ENCODE data around the gene QSOX2.

QSOX2 gene

DNA sequence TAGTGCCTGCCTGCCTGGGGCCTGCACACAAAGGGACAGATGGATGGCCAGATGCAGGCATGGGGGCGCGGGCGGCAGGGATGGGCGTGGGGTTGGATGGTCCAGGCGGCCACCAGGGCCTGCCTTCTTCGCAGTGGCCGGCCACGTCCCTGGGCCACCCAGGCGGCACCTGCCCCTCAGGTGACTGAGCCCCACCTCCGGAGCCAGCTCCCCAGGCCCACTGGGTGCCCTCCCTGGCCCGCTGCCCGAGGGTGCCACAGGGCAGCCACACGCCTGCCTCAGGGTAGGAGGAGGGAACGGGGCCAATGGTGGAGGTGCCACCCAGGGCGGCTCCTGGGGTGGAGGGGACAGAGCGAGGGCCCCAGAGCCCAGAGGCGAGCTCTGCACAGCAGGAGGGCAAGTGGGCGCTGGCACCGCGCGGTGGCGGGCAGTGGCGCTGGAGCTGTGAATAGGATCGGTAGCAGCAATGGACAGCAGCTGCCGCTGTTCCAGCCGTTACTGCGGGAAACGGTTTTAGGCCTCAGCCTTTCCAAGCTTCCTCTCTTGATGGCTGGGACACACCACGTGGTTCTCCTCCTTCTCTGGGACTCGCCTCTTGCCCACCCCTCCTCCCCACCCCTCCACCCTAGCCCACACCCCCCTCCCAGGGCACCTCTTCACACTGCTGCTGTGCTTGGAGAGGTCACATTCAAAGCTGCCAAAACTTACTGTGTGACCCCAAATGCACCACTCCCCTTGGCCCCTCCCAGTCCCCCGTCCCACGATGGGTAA is 59.8 kb downstream of the QSOX2 start:
- no peak for DNase-seq (ENCODE audit: low read depth, low spot score)
- H3K4me3 ChIP-seq (ENCODE audit: low read length): no peak overlapping the region

GRCh38 chr9:136185066-136185465 is 60.5 kb downstream of the QSOX2 start:
- no peak overlapping the region for H3K4me3 ChIP-seq (ENCODE audit: low read length)
- no peak for DNase-seq (ENCODE audit: low read depth, low spot score)

GRCh38 chr9:136182850-136183422 is 62.7 kb downstream of the QSOX2 start:
- no peak for DNase-seq (ENCODE audit: low read depth, low spot score)
- no peak overlapping the region for H3K4me3 ChIP-seq (ENCODE audit: low read length)

- H3K4me3 ChIP-seq (ENCODE audit: low read length): no peak overlapping the region
- DNase-seq (ENCODE audit: low read depth, low spot score): no peak
Observed at GRCh38 chr9:136182420-136182787, 63.2 kb downstream of the QSOX2 start.

GRCh38 chr9:136181784-136182419 is 63.7 kb downstream of the QSOX2 start:
- H3K4me3 ChIP-seq (ENCODE audit: low read length): no peak overlapping the region
- no peak for DNase-seq (ENCODE audit: low read depth, low spot score)

- no peak overlapping the region for H3K4me3 ChIP-seq (ENCODE audit: low read length)
- no peak for DNase-seq (ENCODE audit: low read depth, low spot score)
Observed at GRCh38 chr9:136180586-136180985, 65.0 kb downstream of the QSOX2 start.

DNA sequence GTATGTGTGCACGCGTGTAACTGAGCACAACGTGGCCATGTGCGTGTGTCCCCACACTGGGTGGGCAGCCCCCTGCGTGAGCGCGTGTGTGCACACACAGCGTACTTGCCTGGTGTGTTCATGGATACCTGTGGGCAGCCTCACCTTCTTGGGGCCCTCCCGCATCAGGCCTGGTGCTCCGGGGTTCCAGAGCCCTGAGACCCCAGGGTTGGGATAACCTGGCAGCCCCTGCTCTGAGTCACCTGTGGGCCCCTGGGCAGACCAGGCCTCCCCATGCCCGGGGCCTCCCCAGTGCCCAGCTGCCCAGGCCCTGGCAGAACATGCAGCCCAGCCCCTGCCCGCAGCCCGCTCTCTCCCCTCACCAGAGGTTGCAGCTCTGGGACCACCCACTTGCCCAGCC is 65.9 kb downstream of the QSOX2 start:
- DNase-seq (ENCODE audit: low read depth, low spot score): no peak
- no peak overlapping the region for H3K4me3 ChIP-seq (ENCODE audit: low read length)

DNA sequence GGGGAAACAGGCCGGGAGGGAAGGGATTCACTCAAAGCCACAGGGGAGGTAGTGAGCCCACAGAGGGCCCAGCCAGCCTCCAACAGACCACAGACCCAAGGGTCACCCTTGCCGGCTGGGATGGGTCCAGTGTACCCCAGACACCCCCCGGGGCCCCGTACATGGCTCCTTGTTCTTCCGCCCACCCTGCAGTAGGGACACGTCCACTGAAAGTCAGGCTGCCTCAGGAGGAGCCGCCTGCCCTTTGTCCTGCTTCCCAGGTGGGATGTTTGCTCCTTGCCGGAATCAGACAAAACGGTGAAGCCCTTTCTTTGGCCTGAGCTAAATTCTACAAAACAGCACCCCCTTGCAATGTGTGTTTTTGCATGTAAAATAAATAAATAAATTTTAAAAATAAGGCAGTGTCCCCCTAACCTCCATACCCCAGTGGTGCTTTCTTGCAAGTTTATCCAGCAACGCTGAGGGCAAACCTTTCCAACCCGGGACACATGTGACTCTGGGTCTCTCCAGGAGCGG is 66.5 kb downstream of the QSOX2 start:
- no peak for DNase-seq (ENCODE audit: low read depth, low spot score)
- H3K4me3 ChIP-seq (ENCODE audit: low read length): no peak overlapping the region

GRCh38 chr9:136178773-136179075 is 66.9 kb downstream of the QSOX2 start:
- no peak for DNase-seq (ENCODE audit: low read depth, low spot score)
- no peak overlapping the region for H3K4me3 ChIP-seq (ENCODE audit: low read length)

GRCh38 chr9:136178061-136178772 is 67.4 kb downstream of the QSOX2 start:
- H3K4me3 ChIP-seq (ENCODE audit: low read length): no peak overlapping the region
- DNase-seq (ENCODE audit: low read depth, low spot score): no peak

DNA sequence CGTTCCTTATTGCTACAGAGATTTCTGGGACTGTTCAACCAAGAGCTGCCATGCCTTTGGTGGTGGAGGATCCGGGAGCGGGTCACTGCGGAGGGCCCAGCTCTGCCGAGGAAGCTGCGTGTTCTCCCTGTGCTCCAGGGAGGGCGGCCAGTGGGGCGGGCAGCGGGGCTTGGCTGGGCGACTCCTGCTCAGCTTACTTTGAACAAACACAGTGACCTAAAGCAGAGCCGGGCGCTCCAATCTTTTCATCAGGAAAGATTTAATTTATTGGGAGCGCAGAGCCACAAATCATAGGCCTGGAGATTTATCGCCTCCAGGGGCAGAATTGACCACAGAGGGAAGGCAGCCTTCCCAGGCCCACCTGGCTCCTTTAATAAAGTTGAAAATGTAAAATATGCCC is 68.4 kb downstream of the QSOX2 start:
- no peak for DNase-seq (ENCODE audit: low read depth, low spot score)
- H3K4me3 ChIP-seq (ENCODE audit: low read length): no peak overlapping the region

DNA sequence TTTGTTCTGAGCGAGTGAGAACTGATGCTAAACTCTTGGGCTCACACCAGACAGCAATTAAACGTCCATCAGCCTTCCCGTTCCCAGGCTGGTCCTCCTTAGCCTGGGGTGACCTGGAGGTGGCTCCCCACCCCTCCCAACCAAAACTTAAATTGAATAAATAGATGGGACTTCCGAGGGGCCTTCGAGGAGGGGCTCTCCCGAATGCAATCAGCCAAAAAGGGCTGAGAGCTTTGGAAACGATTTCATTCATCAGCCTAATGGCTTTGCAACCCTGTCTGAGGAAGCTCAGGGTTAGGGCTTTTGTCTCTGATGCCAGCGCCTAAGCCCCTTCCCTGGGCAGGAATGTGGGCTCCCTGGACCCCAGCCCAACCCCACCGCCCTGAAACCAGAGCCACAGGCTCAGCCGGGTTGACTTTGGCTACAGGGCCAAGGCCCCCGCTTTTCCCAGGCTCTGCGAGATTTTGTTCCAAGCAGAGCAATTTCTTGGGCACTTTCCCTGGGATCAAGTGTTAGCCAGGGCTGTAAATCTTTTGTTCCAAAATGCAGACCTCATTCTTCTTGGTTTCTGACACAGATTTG is 69.9 kb downstream of the QSOX2 start:
- no peak overlapping the region for H3K4me3 ChIP-seq (ENCODE audit: low read length)
- DNase-seq (ENCODE audit: low read depth, low spot score): no peak

- H3K4me3 ChIP-seq (ENCODE audit: low read length): no peak overlapping the region
- DNase-seq (ENCODE audit: low read depth, low spot score): no peak
Observed at GRCh38 chr9:136174779-136175615, 70.6 kb downstream of the QSOX2 start.

DNA sequence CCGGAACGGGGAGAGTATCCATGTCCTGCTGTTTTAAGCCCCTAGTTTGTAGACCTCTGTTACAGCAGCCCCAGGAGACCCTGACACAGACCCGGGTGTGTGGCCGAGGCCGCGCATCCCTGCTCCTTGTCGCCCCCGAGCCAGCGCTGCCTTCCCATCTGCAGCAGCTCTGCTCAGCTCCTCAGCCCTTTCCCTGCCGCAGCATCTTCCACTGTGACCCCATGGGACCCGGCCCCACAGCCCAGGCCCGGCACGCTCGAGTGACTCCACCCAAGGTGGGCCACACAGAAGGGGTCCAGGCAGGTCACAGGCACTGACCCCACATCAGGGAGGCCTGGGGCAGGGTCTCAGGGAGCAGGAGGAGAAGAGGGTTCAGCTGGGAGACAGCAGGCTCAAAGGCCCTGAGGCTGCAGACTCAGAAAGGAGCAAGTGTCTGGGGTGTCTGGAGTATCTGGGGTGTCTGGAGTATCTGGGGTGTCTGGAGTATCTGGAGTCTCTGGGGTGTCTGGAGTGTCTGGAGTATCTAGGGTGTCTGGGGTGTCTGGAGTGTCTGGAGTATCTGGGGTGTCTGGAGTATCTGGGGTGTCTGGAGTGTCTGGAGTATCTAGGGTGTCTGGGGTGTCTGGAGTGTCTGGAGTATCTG is 71.8 kb downstream of the QSOX2 start:
- no peak for DNase-seq (ENCODE audit: low read depth, low spot score)
- H3K4me3 ChIP-seq (ENCODE audit: low read length): no peak overlapping the region

DNA sequence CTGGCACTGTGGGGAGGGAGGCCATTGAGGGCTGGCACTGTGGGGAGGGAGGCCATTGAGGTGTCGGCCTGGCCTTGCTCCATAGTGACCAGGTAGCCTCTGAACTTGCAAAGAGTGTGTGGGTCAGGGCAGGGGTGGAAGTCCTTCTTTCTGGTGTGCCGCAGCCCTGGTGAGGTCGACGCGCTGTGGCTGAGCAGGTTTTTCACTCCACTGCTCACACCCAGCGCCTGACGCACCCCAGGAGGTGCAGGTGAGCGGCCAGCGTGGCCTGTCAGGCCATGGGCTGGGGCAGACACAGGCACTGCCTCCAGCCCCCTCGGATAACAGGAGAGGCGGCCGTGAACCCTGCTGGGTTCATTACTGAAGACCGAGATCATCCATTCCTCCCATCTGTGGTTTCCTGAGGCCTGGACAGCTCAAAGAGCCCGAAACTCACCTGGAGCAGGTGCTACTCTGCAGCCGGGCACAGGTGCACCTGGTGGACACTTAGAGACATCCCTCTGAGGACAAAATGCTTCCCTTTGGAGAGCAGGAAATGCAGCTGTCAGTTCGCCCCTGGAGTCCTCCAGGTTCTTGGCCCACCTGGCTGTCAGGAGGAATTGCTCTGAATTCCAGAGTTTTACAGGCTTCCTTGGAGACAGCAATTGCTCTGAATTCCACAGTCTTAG is 73.1 kb downstream of the QSOX2 start:
- no peak overlapping the region for H3K4me3 ChIP-seq (ENCODE audit: low read length)
- no peak for DNase-seq (ENCODE audit: low read depth, low spot score)

GRCh38 chr9:136171801-136172411 is 73.7 kb downstream of the QSOX2 start:
- no peak for DNase-seq (ENCODE audit: low read depth, low spot score)
- no peak overlapping the region for H3K4me3 ChIP-seq (ENCODE audit: low read length)

DNA sequence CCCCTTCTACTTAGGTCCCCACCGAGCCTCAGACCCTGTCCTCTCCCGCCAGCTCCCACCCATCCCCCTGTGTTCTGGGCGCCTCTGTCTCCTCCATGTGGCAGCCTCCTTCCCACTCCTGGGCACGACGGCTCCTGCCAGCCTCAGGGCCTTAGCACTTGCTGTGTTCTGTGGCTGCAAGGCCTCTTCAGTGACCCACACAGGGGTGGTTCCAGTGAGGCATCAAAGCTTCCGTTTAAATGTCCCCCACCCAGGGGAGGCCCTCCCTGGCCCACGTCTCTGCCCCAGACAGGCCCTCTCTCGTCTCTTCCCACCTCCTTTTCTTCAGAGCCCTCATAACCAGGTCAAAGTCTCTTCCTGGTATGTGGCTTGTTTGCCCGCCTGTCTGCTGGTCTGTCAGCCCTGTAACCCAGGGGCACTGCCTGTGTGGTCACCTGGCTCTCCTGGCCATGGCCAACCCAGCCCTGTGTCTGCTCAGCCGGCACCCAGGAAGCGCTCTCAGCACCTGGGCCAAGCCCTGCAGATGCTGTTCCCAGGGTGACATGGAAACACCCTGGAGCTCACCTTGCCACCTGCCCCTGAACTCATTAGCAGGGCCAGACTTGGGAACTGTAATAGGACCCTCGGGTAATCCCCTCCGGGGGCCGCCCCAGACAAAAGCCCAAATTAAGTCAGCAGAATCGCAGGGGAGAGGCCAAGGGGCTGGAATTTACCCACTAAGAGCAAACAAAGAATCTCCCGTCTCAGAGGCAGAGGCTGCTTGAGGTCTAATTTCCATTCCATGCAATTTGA is 74.4 kb downstream of the QSOX2 start:
- no peak for DNase-seq (ENCODE audit: low read depth, low spot score)
- no peak overlapping the region for H3K4me3 ChIP-seq (ENCODE audit: low read length)

Data from Jurkat, Clone E6-1 (cell line).